Activated CD8-positive, alpha-beta T cell treated with anti-CD3 and anti-CD28 coated beads for 36 hours (primary cell): ENCODE results near the gene RDM1. TPM values are rescaled to one million over a fixed set of nuclear protein-coding genes. Genes with fewer than 3 reads are reported as not detected.

Source experiments
- ATAC-seq: fragments of 200-7000 bp; cut with Tn5 transposase; one replicate; pipeline ENCODE4 v1.10.0; 2021; ENCODE audit warnings: mild to moderate bottlenecking, moderate library complexity
- CTCF ChIA-PET: fragments of 350-600 bp; sonication (Branson Sonifier 250); formaldehyde crosslinking; loops from one replicate; lab custom pipeline; 2021; ENCODE audit warnings: antibody characterized with exemption; lab: Charles Lee
- POLR2A ChIA-PET: fragments of 350-600 bp; sonication (Branson Sonifier 250); formaldehyde crosslinking; loops from one replicate; lab custom pipeline; 2021; ENCODE audit warnings: antibody characterized with exemption; lab: Charles Lee
- DNase-seq: peaks from one replicate; pipeline ENCODE4 v3.0.0-alpha.2; 2020
- H3K27ac Mint-ChIP-seq: one replicate; pipeline ENCODE4 v1.8.0; 2021; ENCODE audit warnings: mild to moderate bottlenecking, mixed read lengths
- H3K27me3 Mint-ChIP-seq: one replicate; pipeline ENCODE4 v1.8.0; 2021; ENCODE audit warnings: mixed read lengths
- H3K36me3 Mint-ChIP-seq: one replicate; pipeline ENCODE4 v1.8.0; 2021; ENCODE audit warnings: low read depth, mixed read lengths
- H3K4me1 Mint-ChIP-seq: one replicate; pipeline ENCODE4 v1.8.0; 2021; ENCODE audit warnings: low read depth, mixed read lengths
- H3K4me3 Mint-ChIP-seq: one replicate; pipeline ENCODE4 v1.8.0; 2021; ENCODE audit warnings: mild to moderate bottlenecking, moderate library complexity, mixed read lengths
- H3K9me3 Mint-ChIP-seq: one replicate; pipeline ENCODE4 v1.8.0; 2021; ENCODE audit warnings: mixed read lengths
- CTCF ChIP-seq: fragments of 200-600 bp; IDR thresholded peaks from one replicate; pipeline ENCODE4 v1.8.0; 2022; ENCODE audit warnings: antibody characterized with exemption, mild to moderate bottlenecking
- intact Hi-C: fragments of 100-400 bp; cut with micrococcal nuclease; formaldehyde crosslinking; loops from one replicate; pipeline ENCODE4 v1.10.0; 2022
- total RNA-seq, 2 experiments: library from RNA; stranded (reverse); gene quantifications; one replicate each; pipeline ENCODE4 v1.2.3, GENCODE V29; 2021

Gene RDM1
- total RNA-seq, 2 experiments from 2014 or later, result 12.6 to 16.0 TPM

DNA sequence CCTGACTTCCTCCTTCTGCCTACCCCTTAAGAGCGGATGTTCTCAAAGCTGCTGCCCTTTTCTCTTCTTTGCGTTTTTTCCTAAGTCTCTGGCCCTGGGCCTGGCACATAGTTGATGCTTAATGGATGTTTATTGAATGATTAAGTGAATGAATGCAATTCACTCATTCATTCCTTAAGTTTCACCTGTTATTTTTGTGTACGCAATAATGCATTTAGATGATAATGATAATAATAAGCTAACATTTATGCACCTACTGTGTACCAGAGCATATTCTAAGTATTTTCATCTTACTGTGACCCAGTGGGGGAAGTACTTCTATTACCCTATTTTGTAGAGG lies 54.8 kb downstream of the RDM1 start:
- DNase-seq (no peak), ATAC-seq (no peak)
- no peaks in the 10 kb centered on the region for H3K9me3 Mint-ChIP-seq
- H3K4me1 Mint-ChIP-seq, result peaks cover 62% of the 10 kb centered on the region
- CTCF ChIA-PET, result interaction anchor here (0.6 to 1.6 kb wide), 9 partner anchors 13 to 273 kb away, joined by 3 to 7 read pairs (median 3); no protein-coding TSS in a partner anchor
- POLR2A ChIA-PET, result interaction anchor here (0.6 to 14.3 kb wide), 6 partner anchors 11 to 336 kb away, joined by 3 to 239 read pairs (median 3); no protein-coding TSS in a partner anchor
- intact Hi-C loops, result no loop called here
- peaks cover 49% of the 10 kb centered on the region for H3K36me3 Mint-ChIP-seq
- peak overlapping the region; percentile 82 for H3K4me3 Mint-ChIP-seq
- no peak for TF ChIP-seq CTCF
- no peaks in the 10 kb centered on the region for H3K27me3 Mint-ChIP-seq
- H3K27ac Mint-ChIP-seq, result peak overlapping the region; percentile 80

DNA sequence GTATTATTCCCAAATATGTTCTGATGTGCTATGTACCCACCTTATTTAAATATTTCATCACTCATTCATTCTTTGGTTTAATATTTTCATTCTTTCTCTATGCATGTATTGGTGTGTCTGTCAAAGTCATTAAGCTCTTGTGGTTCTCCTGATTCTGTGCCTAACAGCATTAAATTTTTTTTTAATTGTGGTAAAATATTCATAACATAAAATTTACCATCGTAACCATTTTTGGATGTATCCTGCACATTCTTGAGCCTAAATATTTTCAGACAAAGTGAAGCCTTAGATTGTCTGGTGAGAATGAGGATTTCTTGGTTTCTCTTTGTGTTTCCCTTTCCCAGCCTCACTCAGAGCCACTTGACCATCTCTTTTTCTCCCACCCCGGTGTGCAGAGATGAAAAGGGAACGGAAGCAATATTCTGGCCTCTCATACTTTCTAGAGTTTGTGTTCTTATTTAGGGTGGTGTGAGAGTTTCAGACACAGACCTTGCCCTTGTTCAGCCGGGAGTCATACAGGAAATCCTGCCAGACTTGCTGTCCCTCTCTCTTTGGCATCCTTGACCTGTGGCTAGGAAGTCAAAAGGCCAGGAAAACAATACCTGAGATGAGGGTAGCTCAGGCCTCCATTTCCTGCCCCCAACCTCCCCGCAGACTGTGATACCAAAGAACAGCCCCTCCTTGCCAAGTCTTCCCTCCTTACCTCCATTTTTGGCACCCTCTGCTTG lies 55.3 kb downstream of the RDM1 start:
- peaks cover 49% of the 10 kb centered on the region for H3K36me3 Mint-ChIP-seq
- peak overlapping the region; percentile 82 for H3K4me3 Mint-ChIP-seq
- POLR2A ChIA-PET, result interaction anchor here (0.8 to 14.3 kb wide), 7 partner anchors 9 to 65 kb away, joined by 3 to 239 read pairs (median 3); no protein-coding TSS in a partner anchor
- H3K27ac Mint-ChIP-seq, result peak overlapping the region; percentile 80
- peaks cover 58% of the 10 kb centered on the region for H3K4me1 Mint-ChIP-seq
- TF ChIP-seq CTCF, result no peak
- intact Hi-C loops, result no loop called here
- DNase-seq, result no peak
- H3K9me3 Mint-ChIP-seq, result no peaks in the 10 kb centered on the region
- ATAC-seq, result no peak
- CTCF ChIA-PET, result interaction anchor here (0.8 to 1.6 kb wide), 4 partner anchors 15 to 73 kb away, joined by 3 to 7 read pairs (median 4); no protein-coding TSS in a partner anchor
- no peaks in the 10 kb centered on the region for H3K27me3 Mint-ChIP-seq

DNA sequence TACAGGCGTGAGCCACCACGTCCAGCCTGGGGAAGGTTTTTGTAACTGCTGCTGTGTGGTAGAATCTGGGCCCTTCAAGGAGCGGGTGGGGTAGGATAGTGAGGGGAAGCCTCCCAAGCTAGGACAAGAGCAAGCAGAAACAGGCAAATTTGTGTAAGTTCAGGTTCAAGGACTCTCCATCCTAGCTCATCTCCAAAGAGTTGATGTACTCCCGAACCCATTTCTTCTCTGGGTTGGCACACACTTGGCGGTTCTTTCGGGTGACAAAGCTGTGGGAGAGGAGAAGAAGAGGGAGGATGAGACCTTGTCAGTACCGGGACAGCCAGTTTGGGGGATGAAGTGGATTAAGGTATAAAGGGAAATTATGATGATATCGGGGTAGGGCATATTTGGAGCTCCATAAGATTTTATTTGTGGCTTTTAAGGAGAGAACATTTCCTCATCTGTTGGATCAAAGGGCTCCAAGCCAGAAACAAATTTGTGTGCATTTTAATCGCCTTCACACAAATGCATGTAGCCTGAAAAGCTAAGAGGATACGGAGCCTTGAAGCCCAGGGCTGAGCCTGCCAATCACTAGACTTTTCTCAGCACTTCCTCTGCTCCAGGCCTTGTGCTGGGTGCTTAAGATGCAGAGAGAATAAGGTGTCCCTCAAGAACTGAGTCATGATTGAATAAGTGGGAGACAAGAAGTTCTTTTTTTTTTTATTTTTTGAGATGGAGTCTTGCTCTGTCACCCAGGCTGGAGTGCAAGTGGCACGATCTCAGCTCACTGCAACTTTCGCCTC lies 58.2 kb downstream of the RDM1 start:
- ChIA-PET CTCF (interaction anchor here (1.1 to 2.6 kb wide), 6 partner anchors 16 to 200 kb away, joined by 3 to 16 read pairs (median 6); partner anchors contain the start of gene RDM1), POLR2A (interaction anchor here (0.7 to 14.3 kb wide), 4 partner anchors 9 to 24 kb away, joined by 3 to 239 read pairs (median 4); no protein-coding TSS in a partner anchor)
- Mint-ChIP-seq H3K4me1 (peaks cover 43% of the 10 kb centered on the region), H3K9me3 (no peaks in the 10 kb centered on the region), H3K27ac (peak overlapping the region; percentile 13), H3K27me3 (no peaks in the 10 kb centered on the region), H3K36me3 (peaks cover 31% of the 10 kb centered on the region), H3K4me3 (no peak overlapping the region)
- ATAC-seq (peak; percentile 34), DNase-seq (no peak)
- no peak for TF ChIP-seq CTCF
- intact Hi-C loops, result no loop called here

GRCh38 chr17:35870906-35871819 lies 59.4 kb downstream of the RDM1 start:
- ChIA-PET CTCF (interaction anchor here (0.6 to 2.6 kb wide), 17 partner anchors 9 to 202 kb away, joined by 3 to 16 read pairs (median 4); partner anchors contain the start of genes CCL5 and RDM1), POLR2A (interaction anchor here (1.0 to 14.3 kb wide), 3 partner anchors 14 to 24 kb away, joined by 3 to 239 read pairs (median 5); no protein-coding TSS in a partner anchor)
- no peak overlapping the region for H3K4me3 Mint-ChIP-seq
- DNase-seq (peak; percentile 44), ATAC-seq (peak; percentile 72)
- peak overlapping the region; percentile 61 for H3K27ac Mint-ChIP-seq
- H3K4me1 Mint-ChIP-seq, result peaks cover 41% of the 10 kb centered on the region
- H3K9me3 Mint-ChIP-seq, result no peaks in the 10 kb centered on the region
- H3K27me3 Mint-ChIP-seq, result no peaks in the 10 kb centered on the region
- TF ChIP-seq CTCF, result no peak
- intact Hi-C loops, result no loop called here
- H3K36me3 Mint-ChIP-seq, result peaks cover 24% of the 10 kb centered on the region
